Mucosa of rectum (tissue), 2 donors: ENCODE data around the gene NRXN3.

Source experiments
- H3K27ac ChIP-seq, 2 donors: one replicate each; pipeline ENCODE4 v1.7.0; 2013; ENCODE audit warnings: inconsistent platforms in 2 of 2, low read depth in 2 of 2, low read length in 2 of 2
- H3K27me3 ChIP-seq, 2 donors: one replicate each; pipeline ENCODE4 v1.7.0; 2013; ENCODE audit warnings: low read length in 2 of 2; ENCODE audit not compliant: control insufficient read depth in 2 of 2, insufficient read depth in 2 of 2
- H3K36me3 ChIP-seq, 2 donors: one replicate each; pipeline ENCODE4 v1.7.0; 2013; ENCODE audit warnings: low read length in 2 of 2; ENCODE audit not compliant: control insufficient read depth in 2 of 2, insufficient read depth in 2 of 2
- H3K4me1 ChIP-seq, 2 donors: one replicate each; pipeline ENCODE4 v1.7.0; 2013; ENCODE audit warnings: low read length in 2 of 2, mild to moderate bottlenecking in 1 of 2; ENCODE audit not compliant: control insufficient read depth in 2 of 2, insufficient read depth in 2 of 2
- H3K4me3 ChIP-seq, 2 donors: one replicate each; pipeline ENCODE4 v1.7.0; 2013; ENCODE audit warnings: low read length in 2 of 2
- H3K9ac ChIP-seq, 2 donors: one replicate each; pipeline ENCODE4 v1.7.0; 2013; ENCODE audit warnings: low read length in 2 of 2, low read depth in 1 of 2, mild to moderate bottlenecking in 1 of 2
- H3K9me3 ChIP-seq, 2 donors: one replicate each; pipeline ENCODE4 v1.7.0; 2013; ENCODE audit warnings: low read length in 2 of 2; ENCODE audit not compliant: control insufficient read depth in 2 of 2
- donor health status: healthy.
- donor health status: Normal muscosa, but diverticular disease.

The NRXN3 gene

DNA sequence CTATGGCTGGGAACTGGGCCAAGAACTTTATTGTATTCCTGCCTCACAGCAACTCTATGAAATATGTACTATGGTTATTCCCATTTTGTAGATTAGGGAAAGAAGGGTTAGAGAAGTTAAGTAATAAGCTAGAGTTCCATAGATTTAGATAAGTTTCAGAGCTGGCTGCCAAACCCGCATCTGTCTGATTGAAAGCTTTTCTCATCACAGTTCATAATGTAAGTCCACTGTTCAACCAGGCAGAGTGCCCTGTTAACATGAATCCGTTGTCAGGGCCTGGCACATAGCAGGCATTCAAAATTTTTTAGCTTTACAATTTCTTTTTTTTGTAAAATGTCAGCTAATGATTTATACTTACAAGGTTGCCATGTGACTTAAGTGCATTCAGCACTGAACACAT lies 467.3 kb downstream of the NRXN3 start:
- Histone ChIP-seq H3K9ac (no peak overlapping the region), H3K9me3 (no peaks in the 10 kb centered on the region), H3K27ac (no peak overlapping the region), H3K4me3 (no peak overlapping the region), H3K4me1 (no peaks in the 10 kb centered on the region), H3K36me3 (no peaks in the 10 kb centered on the region), H3K27me3 (no peaks in the 10 kb centered on the region)

- H3K36me3 ChIP-seq = no peaks in the 10 kb centered on the region
- H3K4me3 ChIP-seq = no peak overlapping the region
- no peaks in the 10 kb centered on the region for H3K4me1 ChIP-seq
- H3K27me3 ChIP-seq = no peaks in the 10 kb centered on the region
- no peak overlapping the region for H3K9ac ChIP-seq
- H3K27ac ChIP-seq = no peak overlapping the region
- no peaks in the 10 kb centered on the region for H3K9me3 ChIP-seq
These were observed 467.8 kb downstream of the NRXN3 start for GRCh38 chr14:78637908-78638475.

- Histone ChIP-seq H3K9ac (no peak overlapping the region), H3K36me3 (no peaks in the 10 kb centered on the region), H3K4me3 (no peak overlapping the region), H3K4me1 (no peaks in the 10 kb centered on the region), H3K9me3 (no peaks in the 10 kb centered on the region), H3K27ac (no peak overlapping the region), H3K27me3 (no peaks in the 10 kb centered on the region)
These were observed 468.8 kb downstream of the NRXN3 start for GRCh38 chr14:78638926-78639325.

DNA sequence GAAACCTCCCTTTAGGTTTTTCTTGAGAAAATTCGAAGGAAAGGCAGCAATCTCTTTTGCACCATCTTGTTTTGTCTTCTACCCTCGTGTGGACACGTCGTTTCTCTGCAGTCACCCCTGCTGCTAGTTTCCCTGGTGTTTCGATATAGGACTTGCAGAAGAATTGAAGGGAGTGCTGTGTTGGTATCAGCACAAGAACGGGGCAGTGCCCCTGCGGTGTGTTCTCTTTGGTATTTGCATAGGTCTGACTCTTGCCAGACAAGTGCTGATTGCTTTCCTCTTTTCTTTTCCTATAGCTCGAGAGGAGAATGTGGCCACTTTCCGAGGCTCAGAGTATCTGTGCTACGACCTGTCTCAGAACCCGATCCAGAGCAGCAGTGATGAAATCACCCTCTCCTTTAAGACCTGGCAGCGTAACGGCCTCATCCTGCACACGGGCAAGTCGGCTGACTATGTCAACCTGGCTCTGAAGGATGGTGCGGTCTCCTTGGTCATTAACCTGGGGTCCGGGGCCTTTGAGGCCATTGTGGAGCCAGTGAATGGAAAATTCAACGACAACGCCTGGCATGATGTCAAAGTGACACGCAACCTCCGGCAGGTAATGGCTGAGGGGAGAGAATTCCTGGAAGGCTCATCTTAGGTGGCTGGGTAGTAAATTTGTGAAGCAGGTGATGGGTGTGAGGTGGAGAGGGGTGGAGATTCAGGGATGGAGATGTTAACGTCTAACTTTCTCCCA lies 474.8 kb downstream of the NRXN3 start:
- Histone ChIP-seq H3K9ac (no peak overlapping the region), H3K27ac (no peak overlapping the region), H3K9me3 (no peaks in the 10 kb centered on the region), H3K4me1 (no peaks in the 10 kb centered on the region), H3K36me3 (no peaks in the 10 kb centered on the region), H3K4me3 (no peak overlapping the region), H3K27me3 (no peaks in the 10 kb centered on the region)

- Histone ChIP-seq H3K9me3 (no peaks in the 10 kb centered on the region), H3K4me1 (no peaks in the 10 kb centered on the region), H3K36me3 (no peaks in the 10 kb centered on the region), H3K9ac (no peak overlapping the region), H3K27me3 (no peaks in the 10 kb centered on the region), H3K27ac (no peak overlapping the region), H3K4me3 (no peak overlapping the region)
These were observed 482.6 kb downstream of the NRXN3 start for GRCh38 chr14:78652727-78653126.

DNA sequence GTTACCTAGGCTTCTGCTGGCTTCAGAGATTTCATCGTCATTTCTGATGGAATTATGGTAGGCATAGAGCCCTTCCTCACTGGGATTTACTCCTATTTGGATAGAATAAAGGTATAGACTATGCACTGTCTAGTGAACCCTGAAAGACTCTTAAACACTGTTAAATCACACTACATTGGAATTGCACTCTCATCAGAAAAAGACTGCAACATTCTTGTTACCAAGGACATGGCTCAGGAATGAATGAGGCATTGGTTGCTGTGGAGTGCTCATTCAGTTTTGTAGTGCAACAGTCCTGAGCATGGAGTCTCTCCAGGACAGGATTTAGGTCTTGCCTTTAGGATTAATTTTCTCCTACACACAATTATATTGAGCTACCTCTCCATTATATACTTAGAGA lies 483.0 kb downstream of the NRXN3 start:
- Histone ChIP-seq H3K4me3 (no peak overlapping the region), H3K27me3 (no peaks in the 10 kb centered on the region), H3K9ac (no peak overlapping the region), H3K36me3 (no peaks in the 10 kb centered on the region), H3K4me1 (no peaks in the 10 kb centered on the region), H3K27ac (no peak overlapping the region), H3K9me3 (no peaks in the 10 kb centered on the region)

DNA sequence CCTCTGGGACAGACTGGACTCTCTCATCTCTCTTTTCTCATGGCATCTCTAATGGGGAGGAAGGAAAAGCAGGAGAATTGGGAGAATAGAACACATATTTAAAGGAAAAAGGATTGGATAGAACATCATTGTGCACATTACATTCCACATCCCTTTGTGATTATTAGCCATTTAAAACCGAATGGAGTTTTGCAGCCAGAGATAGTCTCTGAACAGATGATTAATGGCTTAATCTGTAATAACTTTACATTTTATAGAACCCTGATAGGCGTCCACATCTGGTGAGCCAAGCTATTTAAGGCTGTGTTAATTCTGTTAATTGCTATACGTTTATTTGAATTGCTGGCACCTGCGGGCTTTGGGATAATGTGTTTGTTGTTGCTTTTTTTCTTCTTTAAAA lies 487.3 kb downstream of the NRXN3 start:
- H3K4me1 ChIP-seq = no peaks in the 10 kb centered on the region
- H3K9ac ChIP-seq = no peak overlapping the region
- no peak overlapping the region for H3K4me3 ChIP-seq
- H3K27ac ChIP-seq = no peak overlapping the region
- no peaks in the 10 kb centered on the region for H3K9me3 ChIP-seq
- no peaks in the 10 kb centered on the region for H3K27me3 ChIP-seq
- H3K36me3 ChIP-seq = no peaks in the 10 kb centered on the region

GRCh38 chr14:78664841-78665240 lies 494.7 kb downstream of the NRXN3 start:
- H3K9ac ChIP-seq = no peak overlapping the region
- H3K4me1 ChIP-seq = no peaks in the 10 kb centered on the region
- H3K4me3 ChIP-seq = no peak overlapping the region
- no peaks in the 10 kb centered on the region for H3K36me3 ChIP-seq
- H3K27ac ChIP-seq = no peak overlapping the region
- H3K9me3 ChIP-seq = no peaks in the 10 kb centered on the region
- no peaks in the 10 kb centered on the region for H3K27me3 ChIP-seq

GRCh38 chr14:78666336-78667056 lies 496.3 kb downstream of the NRXN3 start:
- H3K9ac ChIP-seq = no peak overlapping the region
- no peak overlapping the region for H3K4me3 ChIP-seq
- H3K27me3 ChIP-seq = no peaks in the 10 kb centered on the region
- no peak overlapping the region for H3K27ac ChIP-seq
- no peaks in the 10 kb centered on the region for H3K9me3 ChIP-seq
- H3K36me3 ChIP-seq = no peaks in the 10 kb centered on the region
- no peaks in the 10 kb centered on the region for H3K4me1 ChIP-seq

GRCh38 chr14:78667141-78667540 lies 497.0 kb downstream of the NRXN3 start:
- Histone ChIP-seq H3K9me3 (no peaks in the 10 kb centered on the region), H3K4me3 (no peak overlapping the region), H3K27ac (no peak overlapping the region), H3K27me3 (no peaks in the 10 kb centered on the region), H3K9ac (no peak overlapping the region), H3K36me3 (no peaks in the 10 kb centered on the region), H3K4me1 (no peaks in the 10 kb centered on the region)
